Thoracic aorta (tissue), 2 donors: Measurements from ENCODE around the gene DDAH1. TPM values are rescaled to one million over a fixed set of nuclear protein-coding genes. Genes with fewer than 3 reads are reported as not detected.

ENCODE experiments used
- ATAC-seq: fragments of 150-250 bp; one replicate; pipeline ENCODE4 v1.8.0; 2017; ENCODE audit warnings: low read depth; ENCODE audit not compliant: insufficient number of reproducible peaks, low FRiP score
- DNase-seq: peaks from one replicate; pipeline ENCODE4 v3.0.0-alpha.2; 2020; ENCODE audit warnings: low spot score
- H3K27ac ChIP-seq, 2 donors: fragments of 200-600 bp; sonication (generic); 1 replicate in 1 of 2; 2 replicates in 1 of 2; pipeline ENCODE4 v1.5.1; 2016; ENCODE audit warnings: mild to moderate bottlenecking in 2 of 2, moderate library complexity in 2 of 2
- H3K27me3 ChIP-seq: fragments of 200-600 bp; sonication (generic); replicated peaks from 2 replicates; pipeline ENCODE4 v1.6.0; 2016; ENCODE audit warnings: mild to moderate bottlenecking; ENCODE audit not compliant: insufficient read depth
- H3K36me3 ChIP-seq: fragments of 200-600 bp; sonication (generic); one replicate; pipeline ENCODE4 v1.5.1; 2016
- H3K4me1 ChIP-seq, 2 donors: fragments of 200-600 bp; sonication (generic); 1 replicate in 1 of 2; 2 replicates in 1 of 2; pipeline versions ENCODE4 v1.5.1 to v1.6.0; 2016; ENCODE audit warnings: low read depth in 2 of 2, mild to moderate bottlenecking in 1 of 2; ENCODE audit not compliant: control insufficient read depth in 1 of 2
- H3K4me3 ChIP-seq: fragments of 200-600 bp; sonication (generic); 2 replicates; pipeline ENCODE4 v1.5.1; 2016; ENCODE audit warnings: mild to moderate bottlenecking
- H3K9me3 ChIP-seq: fragments of 200-600 bp; sonication (generic); 2 replicates; pipeline ENCODE4 v1.5.1; 2016
- total RNA-seq, 2 donors: library from RNA; depleted of rRNA; stranded (reverse); fragments of >200 nt; gene quantifications; one replicate each; pipeline versions ENCODE4 v1.1.0 to v1.2.3, GENCODE V29; 2016
- TF ChIP-seq, protein P1 (sequence below): fragments of 200-600 bp; sonication (generic); IDR thresholded peaks from one replicate; pipeline ENCODE4 v1.5.1; 2019; ENCODE audit warnings: antibody characterized with exemption

DDAH1 gene
- total RNA-seq, 2 donors from 2014 or later, result 30.5 to 55.4 TPM

DNA sequence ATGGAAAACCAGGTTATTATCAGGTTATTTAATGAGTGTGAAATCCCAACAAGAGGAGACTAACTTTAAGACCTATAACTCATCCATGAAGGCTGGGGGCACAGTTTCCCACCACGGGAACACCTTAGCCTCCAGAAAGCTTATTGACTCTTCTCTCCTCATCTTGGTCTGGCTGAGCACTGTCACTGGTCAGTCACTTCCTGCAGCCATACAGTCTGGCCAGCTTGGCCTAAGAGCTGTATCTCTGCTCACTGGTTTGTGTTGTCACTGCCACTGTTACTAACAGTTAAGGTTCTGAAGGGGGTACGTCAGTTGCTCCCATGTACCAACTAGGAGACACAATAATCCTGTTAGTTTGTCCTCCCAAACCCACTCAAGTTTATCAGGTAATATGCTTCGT is 16.7 kb upstream of the DDAH1 start:
- Histone ChIP-seq H3K4me1 (no peaks in the 10 kb centered on the region), H3K4me3 (no peak overlapping the region), H3K9me3 (no peaks in the 10 kb centered on the region), H3K36me3 (no peaks in the 10 kb centered on the region), H3K27ac (no peak overlapping the region), H3K27me3 (no peaks in the 10 kb centered on the region)
- no peak for DNase-seq
- TF ChIP-seq, protein P1, sequence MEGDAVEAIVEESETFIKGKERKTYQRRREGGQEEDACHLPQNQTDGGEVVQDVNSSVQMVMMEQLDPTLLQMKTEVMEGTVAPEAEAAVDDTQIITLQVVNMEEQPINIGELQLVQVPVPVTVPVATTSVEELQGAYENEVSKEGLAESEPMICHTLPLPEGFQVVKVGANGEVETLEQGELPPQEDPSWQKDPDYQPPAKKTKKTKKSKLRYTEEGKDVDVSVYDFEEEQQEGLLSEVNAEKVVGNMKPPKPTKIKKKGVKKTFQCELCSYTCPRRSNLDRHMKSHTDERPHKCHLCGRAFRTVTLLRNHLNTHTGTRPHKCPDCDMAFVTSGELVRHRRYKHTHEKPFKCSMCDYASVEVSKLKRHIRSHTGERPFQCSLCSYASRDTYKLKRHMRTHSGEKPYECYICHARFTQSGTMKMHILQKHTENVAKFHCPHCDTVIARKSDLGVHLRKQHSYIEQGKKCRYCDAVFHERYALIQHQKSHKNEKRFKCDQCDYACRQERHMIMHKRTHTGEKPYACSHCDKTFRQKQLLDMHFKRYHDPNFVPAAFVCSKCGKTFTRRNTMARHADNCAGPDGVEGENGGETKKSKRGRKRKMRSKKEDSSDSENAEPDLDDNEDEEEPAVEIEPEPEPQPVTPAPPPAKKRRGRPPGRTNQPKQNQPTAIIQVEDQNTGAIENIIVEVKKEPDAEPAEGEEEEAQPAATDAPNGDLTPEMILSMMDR, result no peak
- ATAC-seq, result no peak

DNA sequence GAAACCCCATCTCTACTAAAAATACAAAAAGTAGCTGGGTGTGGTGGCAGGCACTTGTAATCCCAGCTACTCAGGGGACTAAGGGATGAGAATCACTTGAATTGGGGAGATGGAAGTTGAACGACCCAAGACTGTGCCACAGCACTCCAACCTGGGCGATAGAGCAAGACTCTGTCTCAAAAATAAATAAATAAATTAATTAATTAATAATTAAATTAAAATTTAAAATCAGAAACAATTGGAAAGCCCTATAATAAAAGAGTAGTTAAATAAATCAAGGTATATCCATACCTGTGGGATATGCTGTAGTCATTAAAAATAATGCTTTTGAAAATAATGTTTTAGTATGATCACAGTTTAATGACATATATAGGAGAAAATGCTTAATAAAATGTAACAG is 15.6 kb upstream of the DDAH1 start:
- H3K36me3 ChIP-seq, result no peaks in the 10 kb centered on the region
- TF ChIP-seq, protein P1, result no peak
- no peaks in the 10 kb centered on the region for H3K4me1 ChIP-seq
- no peak overlapping the region for H3K27ac ChIP-seq
- DNase-seq (no peak), ATAC-seq (no peak)
- H3K9me3 ChIP-seq, result no peaks in the 10 kb centered on the region
- H3K27me3 ChIP-seq, result no peaks in the 10 kb centered on the region
- no peak overlapping the region for H3K4me3 ChIP-seq

DNA sequence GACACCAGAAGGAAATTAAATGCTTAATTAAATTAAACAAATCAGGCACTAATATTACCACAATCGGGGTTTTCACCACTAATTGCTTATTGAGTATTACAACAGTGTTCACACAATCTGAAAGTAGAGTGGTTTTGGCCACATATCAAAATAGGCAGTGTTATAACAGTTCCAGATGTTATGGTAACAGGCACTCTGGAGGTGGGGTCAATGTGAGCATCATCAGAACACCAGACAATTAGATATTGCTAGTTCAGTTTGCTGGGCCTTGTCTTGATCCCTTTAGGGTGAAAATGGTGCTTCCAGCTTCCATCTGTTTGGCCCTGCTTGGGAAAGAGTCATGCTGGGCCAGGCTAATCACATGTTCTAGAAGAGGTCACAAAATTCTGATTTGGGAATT is 14.5 kb upstream of the DDAH1 start:
- ATAC-seq (no peak), DNase-seq (no peak)

DNA sequence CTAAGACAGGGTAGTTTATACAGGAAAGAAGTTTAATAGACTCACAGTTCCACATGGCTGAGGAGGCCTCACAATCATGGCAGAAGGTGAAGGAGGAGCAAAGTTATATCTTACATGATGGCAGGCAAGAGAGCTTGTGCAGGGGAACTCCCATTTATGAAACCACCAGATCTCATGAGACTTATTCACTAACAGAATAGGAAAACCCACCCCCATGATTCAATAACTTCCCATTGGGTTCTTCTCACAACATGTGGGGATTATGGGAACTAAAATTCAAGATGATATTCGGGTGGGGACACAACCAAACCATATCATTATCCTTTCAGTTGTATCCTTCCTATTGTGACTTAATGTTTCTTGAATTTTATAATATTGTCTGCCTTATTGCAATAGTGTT is 13.4 kb upstream of the DDAH1 start:
- H3K4me3 ChIP-seq, result no peak overlapping the region
- no peak overlapping the region for H3K27ac ChIP-seq
- TF ChIP-seq, protein P1, result no peak
- H3K36me3 ChIP-seq, result no peaks in the 10 kb centered on the region
- no peaks in the 10 kb centered on the region for H3K9me3 ChIP-seq
- H3K27me3 ChIP-seq, result no peaks in the 10 kb centered on the region
- DNase-seq, result no peak
- no peak for ATAC-seq
- H3K4me1 ChIP-seq, result no peaks in the 10 kb centered on the region

More for the DNA sequence above, 14.5 kb upstream of the DDAH1 start:
- Histone ChIP-seq H3K27me3 (no peaks in the 10 kb centered on the region), H3K36me3 (no peaks in the 10 kb centered on the region), H3K4me3 (no peak overlapping the region), H3K4me1 (no peaks in the 10 kb centered on the region), H3K27ac (no peak overlapping the region), H3K9me3 (no peaks in the 10 kb centered on the region)
- TF ChIP-seq, protein P1, result no peak

DNA sequence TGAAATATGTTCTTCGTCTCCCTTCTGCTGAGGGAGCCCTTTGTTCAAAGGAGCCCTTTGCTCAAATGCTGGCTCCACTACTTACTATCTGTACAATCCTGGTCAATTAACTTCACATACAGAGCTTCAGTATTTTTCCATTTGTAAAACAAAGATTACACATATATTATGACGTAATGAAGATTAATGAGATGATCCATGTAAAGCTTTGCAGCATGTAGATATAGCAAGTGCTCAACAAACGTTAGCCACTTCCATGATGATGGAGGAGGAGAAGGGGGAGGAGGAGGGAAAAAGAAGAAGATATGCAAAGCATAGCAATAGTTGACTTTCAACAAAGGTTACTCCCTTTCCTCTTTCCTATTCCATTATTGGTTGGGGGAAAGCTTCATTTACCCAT is 10.1 kb upstream of the DDAH1 start:
- DNase-seq (no peak), ATAC-seq (no peak)
- H3K27ac ChIP-seq, result no peak overlapping the region
- H3K4me3 ChIP-seq, result no peak overlapping the region
- H3K36me3 ChIP-seq, result no peaks in the 10 kb centered on the region
- TF ChIP-seq, protein P1, result no peak
- no peaks in the 10 kb centered on the region for H3K27me3 ChIP-seq
- no peaks in the 10 kb centered on the region for H3K4me1 ChIP-seq
- no peaks in the 10 kb centered on the region for H3K9me3 ChIP-seq
